Neural cell (in vitro differentiated cells): ENCODE results near the gene BRINP2. TPM values are rescaled to one million over a fixed set of nuclear protein-coding genes. Genes with fewer than 3 reads are reported as not detected.

Experiments used
- H2AFZ ChIP-seq: fragments of 200-600, 300-800 bp; sonication (generic), shearing (Covaris generic); 2 replicates; pipeline ENCODE4 v1.6.0; 2014; ENCODE audit warnings: low read depth, mild to moderate bottlenecking, antibody characterized with exemption, low read length, moderate library complexity
- H3F3A ChIP-seq: fragments of 200-600 bp; shearing (Covaris generic); 2 replicates; pipeline ENCODE4 v1.6.1; 2016; ENCODE audit warnings: mild to moderate bottlenecking, moderate library complexity, mixed read lengths, antibody characterized with exemption, low read length; ENCODE audit not compliant: insufficient read depth, poor library complexity, severe bottlenecking
- H3K27ac ChIP-seq: fragments of 200-600, 300-800 bp; sonication (generic), shearing (Covaris generic); 2 replicates; pipeline ENCODE4 v1.5.1; 2014; ENCODE audit warnings: mild to moderate bottlenecking, low read length, moderate library complexity
- H3K27me3 ChIP-seq: fragments of 300-800, 200-600 bp; sonication (generic), shearing (Covaris generic); 2 replicates; pipeline ENCODE4 v1.6.0; 2014; ENCODE audit warnings: mild to moderate bottlenecking, low read depth, low read length, moderate library complexity; ENCODE audit not compliant: insufficient read depth
- H3K36me3 ChIP-seq: fragments of 300-800, 200-600 bp; sonication (generic), shearing (Covaris generic); 2 replicates; pipeline ENCODE4 v1.5.1; 2014; ENCODE audit warnings: mild to moderate bottlenecking, antibody characterized with exemption, low read length, moderate library complexity; ENCODE audit not compliant: insufficient read depth
- H3K4me2 ChIP-seq: fragments of 300-800, 200-600 bp; sonication (generic), shearing (Covaris generic); 2 replicates; pipeline ENCODE4 v1.6.0; 2014; ENCODE audit warnings: mild to moderate bottlenecking, low read length
- H3K4me3 ChIP-seq: fragments of 300-800, 200-600 bp; sonication (generic), shearing (Covaris generic); 2 replicates; pipeline ENCODE4 v1.5.1; 2014; ENCODE audit warnings: mild to moderate bottlenecking, low read length, moderate library complexity
- H3K79me2 ChIP-seq: fragments of 200-600 bp; shearing (Covaris generic); replicated peaks from 2 replicates; pipeline ENCODE4 v1.6.0; 2014; ENCODE audit warnings: mild to moderate bottlenecking, low read length, moderate library complexity; ENCODE audit not compliant: insufficient read depth
- H3K9ac ChIP-seq: fragments of 300-800, 200-600 bp; sonication (generic), shearing (Covaris generic); 2 replicates; pipeline ENCODE4 v1.6.1; 2016; ENCODE audit warnings: mild to moderate bottlenecking, low read length, mixed read lengths
- H3K9me2 ChIP-seq: fragments of 200-600 bp; shearing (Covaris generic); 2 replicates; pipeline ENCODE4 v1.6.1; 2016; ENCODE audit warnings: mild to moderate bottlenecking, low read length, mixed read lengths; ENCODE audit not compliant: insufficient read depth
- H3K9me3 ChIP-seq: fragments of 200-600, 300-800 bp; sonication (generic), shearing (Covaris generic); 2 replicates; pipeline ENCODE4 v1.6.1; 2016; ENCODE audit warnings: mild to moderate bottlenecking, mixed run types, low read length, moderate library complexity, mixed read lengths
- H4K20me1 ChIP-seq: fragments of 200-600 bp; shearing (Covaris generic); 2 replicates; pipeline ENCODE4 v1.6.1; 2016; ENCODE audit warnings: mild to moderate bottlenecking, mixed run types; ENCODE audit not compliant: insufficient read depth
- CTCF ChIP-seq: fragments of 450-650 bp; IDR thresholded peaks from 2 replicates; pipeline ENCODE4 v1.5.1; 2014; ENCODE audit warnings: antibody characterized with exemption, mild to moderate bottlenecking, moderate library complexity; ENCODE audit not compliant: poor library complexity, severe bottlenecking
- EP300 ChIP-seq: fragments of 450-650 bp; conservative IDR thresholded peaks from 2 replicates; pipeline ENCODE4 v1.6.1; 2014; ENCODE audit warnings: antibody characterized with exemption, mild to moderate bottlenecking, moderate library complexity; ENCODE audit not compliant: poor library complexity, severe bottlenecking
- EZH2 ChIP-seq: fragments of 200-600, 300-800 bp; shearing (Covaris generic), sonication (generic); IDR thresholded peaks from 2 replicates; pipeline ENCODE4 v1.6.1; 2014; ENCODE audit warnings: antibody characterized with exemption, low read length, borderline replicate concordance, mild to moderate bottlenecking; ENCODE audit not compliant: insufficient read depth, poor library complexity, severe bottlenecking
- MXI1 ChIP-seq: fragments of 450-650 bp; conservative IDR thresholded peaks from 2 replicates; pipeline ENCODE4 v1.6.1; 2014; ENCODE audit warnings: antibody characterized with exemption, mild to moderate bottlenecking; ENCODE audit not compliant: poor library complexity, severe bottlenecking
- POLR2AphosphoS5 ChIP-seq: IDR thresholded peaks from 2 replicates; pipeline ENCODE4 v1.6.1; 2012
- RAD21 ChIP-seq: fragments of 450-650 bp; conservative IDR thresholded peaks from 2 replicates; pipeline ENCODE4 v1.6.1; 2014; ENCODE audit warnings: antibody characterized with exemption, mild to moderate bottlenecking, moderate library complexity
- SMC3 ChIP-seq: fragments of 450-650 bp; conservative IDR thresholded peaks from 2 replicates; pipeline ENCODE4 v1.6.1; 2014; ENCODE audit warnings: antibody characterized with exemption, mild to moderate bottlenecking, moderate library complexity; ENCODE audit not compliant: poor library complexity
- TAF1 ChIP-seq: IDR thresholded peaks from 2 replicates; pipeline ENCODE4 v1.6.1; 2012; ENCODE audit warnings: low read depth
- polyA plus RNA-seq: library from polyadenylated mRNA; depleted of rRNA; stranded (reverse); fragments of >200 nt; gene quantifications from 2 replicates; pipeline ENCODE4 v1.2.3, GENCODE V29; 2014
- TF ChIP-seq, protein P1 (sequence below): IDR thresholded peaks from 2 replicates; pipeline ENCODE4 v1.6.1; 2012; ENCODE audit warnings: borderline replicate concordance

Gene BRINP2
- polyA plus RNA-seq, 1 donor from 2014 or later: 12.9 TPM

- no peak overlapping the region for H3K9ac ChIP-seq
- H3K27me3 ChIP-seq: no peaks in the 10 kb centered on the region
- no peaks in the 10 kb centered on the region for H4K20me1 ChIP-seq
- no peak for TF ChIP-seq MXI1
- no peak overlapping the region for H2AFZ ChIP-seq
- no peaks in the 10 kb centered on the region for H3K9me2 ChIP-seq
- H3K9me3 ChIP-seq: no peaks in the 10 kb centered on the region
- H3F3A ChIP-seq: no peaks in the 10 kb centered on the region
- H3K27ac ChIP-seq: no peak overlapping the region
- H3K36me3 ChIP-seq: no peaks in the 10 kb centered on the region
- no peak overlapping the region for H3K4me2 ChIP-seq
- H3K4me3 ChIP-seq: no peak overlapping the region
- H3K79me2 ChIP-seq: no peaks in the 10 kb centered on the region
These were observed 76.9 kb downstream of the BRINP2 start for GRCh38 chr1:177247623-177248176.

DNA sequence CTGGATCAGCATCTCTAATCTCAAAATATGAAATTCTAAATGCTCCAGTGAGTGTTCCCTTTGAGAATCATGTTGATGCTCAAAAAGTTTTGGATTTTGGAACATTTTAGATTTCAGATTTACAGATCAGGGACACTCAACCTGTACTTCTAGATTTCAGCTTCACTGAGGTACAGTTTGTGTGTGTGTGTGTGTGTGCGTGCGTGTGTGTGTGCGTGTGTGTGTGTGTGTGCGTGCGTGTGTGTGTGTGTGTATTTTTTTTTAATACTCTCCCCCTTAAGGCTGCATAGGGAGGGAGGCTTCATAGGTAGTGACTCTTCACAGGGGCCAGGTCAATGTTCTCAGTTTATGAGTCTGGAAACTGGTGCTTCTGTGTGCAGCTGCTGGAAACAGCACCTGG, 77.5 kb downstream of the BRINP2 start:
- H2AFZ ChIP-seq: no peak overlapping the region
- no peaks in the 10 kb centered on the region for H3K36me3 ChIP-seq
- H3K27me3 ChIP-seq: no peaks in the 10 kb centered on the region
- H3K4me2 ChIP-seq: no peak overlapping the region
- no peaks in the 10 kb centered on the region for H3F3A ChIP-seq
- TF ChIP-seq MXI1 (no peak), CTCF (no peak), POLR2AphosphoS5 (no peak), EZH2 (no peak), TAF1 (no peak), EP300 (no peak), RAD21 (no peak), SMC3 (no peak)
- TF ChIP-seq, protein P1, sequence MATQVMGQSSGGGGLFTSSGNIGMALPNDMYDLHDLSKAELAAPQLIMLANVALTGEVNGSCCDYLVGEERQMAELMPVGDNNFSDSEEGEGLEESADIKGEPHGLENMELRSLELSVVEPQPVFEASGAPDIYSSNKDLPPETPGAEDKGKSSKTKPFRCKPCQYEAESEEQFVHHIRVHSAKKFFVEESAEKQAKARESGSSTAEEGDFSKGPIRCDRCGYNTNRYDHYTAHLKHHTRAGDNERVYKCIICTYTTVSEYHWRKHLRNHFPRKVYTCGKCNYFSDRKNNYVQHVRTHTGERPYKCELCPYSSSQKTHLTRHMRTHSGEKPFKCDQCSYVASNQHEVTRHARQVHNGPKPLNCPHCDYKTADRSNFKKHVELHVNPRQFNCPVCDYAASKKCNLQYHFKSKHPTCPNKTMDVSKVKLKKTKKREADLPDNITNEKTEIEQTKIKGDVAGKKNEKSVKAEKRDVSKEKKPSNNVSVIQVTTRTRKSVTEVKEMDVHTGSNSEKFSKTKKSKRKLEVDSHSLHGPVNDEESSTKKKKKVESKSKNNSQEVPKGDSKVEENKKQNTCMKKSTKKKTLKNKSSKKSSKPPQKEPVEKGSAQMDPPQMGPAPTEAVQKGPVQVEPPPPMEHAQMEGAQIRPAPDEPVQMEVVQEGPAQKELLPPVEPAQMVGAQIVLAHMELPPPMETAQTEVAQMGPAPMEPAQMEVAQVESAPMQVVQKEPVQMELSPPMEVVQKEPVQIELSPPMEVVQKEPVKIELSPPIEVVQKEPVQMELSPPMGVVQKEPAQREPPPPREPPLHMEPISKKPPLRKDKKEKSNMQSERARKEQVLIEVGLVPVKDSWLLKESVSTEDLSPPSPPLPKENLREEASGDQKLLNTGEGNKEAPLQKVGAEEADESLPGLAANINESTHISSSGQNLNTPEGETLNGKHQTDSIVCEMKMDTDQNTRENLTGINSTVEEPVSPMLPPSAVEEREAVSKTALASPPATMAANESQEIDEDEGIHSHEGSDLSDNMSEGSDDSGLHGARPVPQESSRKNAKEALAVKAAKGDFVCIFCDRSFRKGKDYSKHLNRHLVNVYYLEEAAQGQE: no peak
- H3K79me2 ChIP-seq: no peaks in the 10 kb centered on the region
- H3K9me2 ChIP-seq: no peaks in the 10 kb centered on the region
- no peak overlapping the region for H3K27ac ChIP-seq
- H3K9ac ChIP-seq: no peak overlapping the region
- no peak overlapping the region for H3K4me3 ChIP-seq
- H3K9me3 ChIP-seq: no peaks in the 10 kb centered on the region
- no peaks in the 10 kb centered on the region for H4K20me1 ChIP-seq

GRCh38 chr1:177249231-177249630, 78.5 kb downstream of the BRINP2 start:
- Histone ChIP-seq H3K9ac (no peak overlapping the region), H3K27me3 (no peaks in the 10 kb centered on the region), H3K4me3 (no peak overlapping the region), H3F3A (no peaks in the 10 kb centered on the region), H3K79me2 (no peaks in the 10 kb centered on the region), H3K9me2 (no peaks in the 10 kb centered on the region), H3K9me3 (no peaks in the 10 kb centered on the region), H4K20me1 (no peaks in the 10 kb centered on the region), H2AFZ (no peak overlapping the region), H3K4me2 (no peak overlapping the region), H3K27ac (no peak overlapping the region), H3K36me3 (no peaks in the 10 kb centered on the region)
- TF ChIP-seq, protein P1: no peak
- no peak for TF ChIP-seq SMC3
- no peak for TF ChIP-seq MXI1
- TF ChIP-seq EZH2: no peak
- no peak for TF ChIP-seq EP300
- TF ChIP-seq POLR2AphosphoS5: no peak
- no peak for TF ChIP-seq RAD21
- no peak for TF ChIP-seq CTCF
- no peak for TF ChIP-seq TAF1
